ENCODE results near the gene PHF2.

DNA sequence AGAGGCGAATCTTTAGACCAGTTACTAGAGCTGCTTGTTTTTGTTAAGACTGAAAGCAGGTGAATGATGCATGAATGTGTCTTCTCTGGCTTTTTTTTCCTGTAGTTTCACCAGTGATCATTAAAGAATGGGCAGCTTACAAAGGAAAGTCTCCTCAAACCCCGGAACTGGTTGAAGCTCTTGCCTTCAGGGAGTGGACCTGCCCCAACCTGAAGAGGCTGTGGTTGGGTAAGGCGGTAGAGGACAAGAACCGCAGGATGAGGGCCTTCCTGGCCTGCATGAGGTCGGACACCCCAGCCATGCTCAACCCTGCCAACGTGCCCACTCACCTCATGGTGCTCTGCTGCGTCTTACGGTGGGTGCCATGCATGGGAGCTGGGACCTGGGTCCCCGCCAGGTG lies 33.3 kb upstream of the PHF2 start:
- no peak for TF ChIP-seq ARNT (IDR thresholded peaks at IDR 0.05)
- no peak for TF ChIP-seq ZNF384 (IDR thresholded peaks at IDR 0.05)
- TF ChIP-seq FOXM1 (IDR thresholded peaks at IDR 0.05; ENCODE audit: borderline replicate concordance), result no peak
- TF ChIP-seq BHLHE40 (IDR thresholded peaks at IDR 0.05; ENCODE audit: borderline replicate concordance), result no peak
- TF ChIP-seq CTBP1 (IDR thresholded peaks at IDR 0.05; ENCODE audit: borderline replicate concordance), result no peak
- no peak for TF ChIP-seq FOXK2 (IDR thresholded peaks at IDR 0.05)
- TF ChIP-seq, protein P1, sequence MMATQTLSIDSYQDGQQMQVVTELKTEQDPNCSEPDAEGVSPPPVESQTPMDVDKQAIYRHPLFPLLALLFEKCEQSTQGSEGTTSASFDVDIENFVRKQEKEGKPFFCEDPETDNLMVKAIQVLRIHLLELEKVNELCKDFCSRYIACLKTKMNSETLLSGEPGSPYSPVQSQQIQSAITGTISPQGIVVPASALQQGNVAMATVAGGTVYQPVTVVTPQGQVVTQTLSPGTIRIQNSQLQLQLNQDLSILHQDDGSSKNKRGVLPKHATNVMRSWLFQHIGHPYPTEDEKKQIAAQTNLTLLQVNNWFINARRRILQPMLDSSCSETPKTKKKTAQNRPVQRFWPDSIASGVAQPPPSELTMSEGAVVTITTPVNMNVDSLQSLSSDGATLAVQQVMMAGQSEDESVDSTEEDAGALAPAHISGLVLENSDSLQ (IDR thresholded peaks at IDR 0.05), result no peak
- no peak for TF ChIP-seq NFRKB (IDR thresholded peaks at IDR 0.05)
- no peak for TF ChIP-seq HDGF (IDR thresholded peaks at IDR 0.05; ENCODE audit: borderline replicate concordance)
- TF ChIP-seq FOXA1 (IDR thresholded peaks at IDR 0.05), result no peak
- no peak for TF ChIP-seq SP1 (IDR thresholded peaks at IDR 0.05)

Data from HEK293T (cell line).